Choroid plexus epithelial cell (primary cell): ENCODE results near the gene PCSK9.

Experiments
- DNase-seq: peaks from one replicate; pipeline ENCODE4 v3.0.0-alpha.2; 2010; ENCODE audit warnings: low read depth
- H3K4me3 ChIP-seq: 2 replicates; pipeline ENCODE4 v1.5.1; 2011; ENCODE audit warnings: low read depth, mild to moderate bottlenecking, control low read depth, low read length, moderate library complexity
- TF ChIP-seq, protein P1 (sequence below): conservative IDR thresholded peaks from 2 replicates; pipeline ENCODE4 v1.5.1; 2011; ENCODE audit warnings: low read depth, mild to moderate bottlenecking, control low read depth, inconsistent platforms, low read length, moderate library complexity

PCSK9 gene

GRCh38 chr1:54998677-54999076 lies 40.7 kb upstream of the PCSK9 start, which contains the start of gene BSND:
Gene BSND, plus strand, starts transcription at chr1:54998933. Its CDS starts 254 bp downstream, at chr1:54999187.
- TF ChIP-seq, protein P1, sequence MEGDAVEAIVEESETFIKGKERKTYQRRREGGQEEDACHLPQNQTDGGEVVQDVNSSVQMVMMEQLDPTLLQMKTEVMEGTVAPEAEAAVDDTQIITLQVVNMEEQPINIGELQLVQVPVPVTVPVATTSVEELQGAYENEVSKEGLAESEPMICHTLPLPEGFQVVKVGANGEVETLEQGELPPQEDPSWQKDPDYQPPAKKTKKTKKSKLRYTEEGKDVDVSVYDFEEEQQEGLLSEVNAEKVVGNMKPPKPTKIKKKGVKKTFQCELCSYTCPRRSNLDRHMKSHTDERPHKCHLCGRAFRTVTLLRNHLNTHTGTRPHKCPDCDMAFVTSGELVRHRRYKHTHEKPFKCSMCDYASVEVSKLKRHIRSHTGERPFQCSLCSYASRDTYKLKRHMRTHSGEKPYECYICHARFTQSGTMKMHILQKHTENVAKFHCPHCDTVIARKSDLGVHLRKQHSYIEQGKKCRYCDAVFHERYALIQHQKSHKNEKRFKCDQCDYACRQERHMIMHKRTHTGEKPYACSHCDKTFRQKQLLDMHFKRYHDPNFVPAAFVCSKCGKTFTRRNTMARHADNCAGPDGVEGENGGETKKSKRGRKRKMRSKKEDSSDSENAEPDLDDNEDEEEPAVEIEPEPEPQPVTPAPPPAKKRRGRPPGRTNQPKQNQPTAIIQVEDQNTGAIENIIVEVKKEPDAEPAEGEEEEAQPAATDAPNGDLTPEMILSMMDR = no peak

DNA sequence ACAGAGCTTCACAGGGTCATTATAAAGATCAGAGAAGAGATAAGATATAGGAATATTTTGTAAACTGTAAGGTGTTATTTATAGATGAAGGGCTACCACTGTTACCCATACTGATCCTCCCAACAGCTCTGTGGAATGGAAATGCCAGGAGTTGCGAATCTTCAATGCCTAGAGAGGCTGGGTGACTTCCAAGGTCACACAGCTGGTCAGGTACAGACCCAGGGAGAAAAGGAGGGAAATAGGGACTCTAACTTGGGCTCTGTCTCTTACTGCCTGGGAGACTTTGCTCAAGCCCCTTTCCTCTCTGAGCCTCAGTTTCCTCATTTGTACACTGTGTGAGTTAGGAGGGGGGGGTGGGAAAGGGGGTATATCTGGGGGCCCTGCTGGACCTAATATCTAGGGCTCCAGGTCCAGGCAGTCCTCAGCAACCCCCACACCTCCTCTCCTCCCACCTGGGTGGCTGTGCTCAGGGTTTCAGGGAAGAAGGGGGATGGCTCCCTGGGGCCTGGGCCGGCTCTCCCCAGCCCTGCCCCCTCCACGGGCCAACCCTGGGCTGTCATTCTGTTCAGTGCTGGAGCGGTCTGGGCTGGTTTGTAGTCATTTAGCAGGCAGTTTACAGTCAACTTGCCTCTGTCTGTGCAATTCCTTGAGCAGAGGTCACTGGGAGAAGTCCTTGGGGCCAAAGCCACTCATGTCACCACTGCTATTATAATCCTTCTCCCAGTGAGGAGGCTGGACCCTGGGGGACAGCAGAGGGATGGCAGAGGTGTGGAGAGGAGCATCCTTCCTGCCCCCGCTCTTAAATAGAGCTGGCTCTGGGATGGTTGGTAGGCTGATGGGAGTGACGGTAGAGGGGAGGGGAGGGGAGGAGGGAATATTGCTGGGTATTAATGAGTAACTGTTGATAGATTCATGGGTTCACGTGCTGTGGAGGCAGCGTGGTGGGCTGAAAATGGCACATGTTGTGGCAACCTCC lies 39.0 kb upstream of the PCSK9 start:
- DNase-seq = no peak
- H3K4me3 ChIP-seq = no peak overlapping the region
- TF ChIP-seq, protein P1 = no peak

More at GRCh38 chr1:54998677-54999076, 40.7 kb upstream of the PCSK9 start, which contains the start of gene BSND:
- no peak for DNase-seq
- H3K4me3 ChIP-seq = no peak within 1 kb of the TSS

GRCh38 chr1:55001311-55001710 lies 38.0 kb upstream of the PCSK9 start:
- TF ChIP-seq, protein P1 = no peak
- no peak for DNase-seq
- no peak overlapping the region for H3K4me3 ChIP-seq

DNA sequence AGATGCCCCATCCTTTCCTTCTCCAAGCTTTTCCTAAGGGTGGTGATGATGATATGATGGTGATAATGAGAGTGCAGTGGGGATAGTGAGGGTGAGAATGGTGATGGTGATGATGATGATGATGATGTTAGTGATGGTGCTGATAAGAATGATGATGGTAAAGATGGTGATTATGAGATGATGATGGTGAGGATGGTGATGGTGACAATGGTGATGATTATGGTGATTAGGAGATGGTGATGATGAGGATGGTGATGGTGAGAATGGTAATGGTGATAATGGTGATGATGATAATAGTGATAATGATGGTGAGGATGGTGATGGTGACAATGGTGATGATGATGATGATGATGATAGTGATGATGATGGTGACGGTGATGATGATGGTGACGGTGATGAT lies 36.7 kb upstream of the PCSK9 start:
- no peak for DNase-seq
- TF ChIP-seq, protein P1 = no peak
- H3K4me3 ChIP-seq = no peak overlapping the region

- no peak for DNase-seq
- no peak overlapping the region for H3K4me3 ChIP-seq
- TF ChIP-seq, protein P1 = no peak
These were observed 33.8 kb upstream of the PCSK9 start for GRCh38 chr1:55005351-55006140.

GRCh38 chr1:55006931-55007330 lies 32.4 kb upstream of the PCSK9 start:
- DNase-seq = no peak
- TF ChIP-seq, protein P1 = no peak
- no peak overlapping the region for H3K4me3 ChIP-seq
